Stimulated activated effector memory CD8-positive, alpha-beta T cell treated with anti-CD3 and anti-CD28 coated beads, Interleukin-12 subunit alpha, Interleukin-12 subunit beta, amount 100 ng/mL, for 72 hours (primary cell): ENCODE data around the gene RNF13.

Source experiments
- ATAC-seq: fragments of 150-1000 bp; cut with Tn5 transposase; 2 replicates; pipeline ENCODE4 v1.10.0; 2021
- DNase-seq, 2 donors: peaks; one replicate each; pipeline ENCODE4 v3.0.0; 2021 to 2022; ENCODE audit warnings: low spot score in 2 of 2
- H3K27ac Mint-ChIP-seq: one replicate; pipeline ENCODE4 v1.8.0; 2022; ENCODE audit warnings: mild to moderate bottlenecking, mixed read lengths
- H3K36me3 Mint-ChIP-seq: one replicate; pipeline ENCODE4 v1.8.0; 2022; ENCODE audit warnings: mild to moderate bottlenecking, mixed read lengths
- H3K4me1 Mint-ChIP-seq: one replicate; pipeline ENCODE4 v1.8.0; 2022; ENCODE audit warnings: mixed read lengths
- H3K4me3 Mint-ChIP-seq: one replicate; pipeline ENCODE4 v1.8.0; 2022; ENCODE audit warnings: mild to moderate bottlenecking, mixed read lengths
- H3K9me3 Mint-ChIP-seq: one replicate; pipeline ENCODE4 v1.8.0; 2022; ENCODE audit warnings: mixed read lengths

Gene RNF13, protein sequence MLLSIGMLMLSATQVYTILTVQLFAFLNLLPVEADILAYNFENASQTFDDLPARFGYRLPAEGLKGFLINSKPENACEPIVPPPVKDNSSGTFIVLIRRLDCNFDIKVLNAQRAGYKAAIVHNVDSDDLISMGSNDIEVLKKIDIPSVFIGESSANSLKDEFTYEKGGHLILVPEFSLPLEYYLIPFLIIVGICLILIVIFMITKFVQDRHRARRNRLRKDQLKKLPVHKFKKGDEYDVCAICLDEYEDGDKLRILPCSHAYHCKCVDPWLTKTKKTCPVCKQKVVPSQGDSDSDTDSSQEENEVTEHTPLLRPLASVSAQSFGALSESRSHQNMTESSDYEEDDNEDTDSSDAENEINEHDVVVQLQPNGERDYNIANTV

DNA sequence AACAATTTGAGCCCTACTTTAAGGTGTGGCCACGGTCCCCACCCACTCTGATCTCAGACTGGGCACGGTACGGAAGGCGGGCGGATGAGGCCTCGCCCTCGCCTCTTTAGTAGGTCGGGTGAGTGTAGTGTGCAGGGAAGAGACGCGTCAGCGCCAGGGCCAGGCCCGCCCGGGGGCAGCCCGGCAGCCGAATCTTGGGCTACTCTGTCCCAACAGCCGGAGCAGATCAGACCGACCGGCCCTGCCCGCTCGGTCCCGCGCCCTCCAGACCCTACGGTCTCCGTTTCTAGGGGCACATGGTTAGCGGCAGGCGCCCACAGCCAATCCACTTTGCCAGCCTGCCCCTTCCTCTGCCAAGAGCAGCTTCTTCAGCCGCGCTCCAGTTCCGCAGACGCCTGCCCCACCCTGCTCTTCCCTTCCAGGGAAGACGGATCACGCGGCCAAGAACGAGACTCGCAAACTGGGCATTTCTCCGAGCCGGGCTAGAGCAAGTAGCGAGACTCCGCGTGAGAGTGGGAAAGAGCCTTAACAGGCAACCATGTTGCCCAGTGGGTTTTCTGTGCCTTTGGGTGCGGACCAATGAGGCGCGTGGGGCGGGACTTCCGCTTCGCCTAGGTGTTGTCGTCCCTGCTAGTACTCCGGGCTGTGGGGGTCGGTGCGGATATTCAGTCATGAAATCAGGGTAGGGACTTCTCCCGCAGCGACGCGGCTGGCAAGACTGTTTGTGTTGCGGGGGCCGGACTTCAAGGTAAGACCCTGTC is at the start of gene RNF13:
RNF13 (plus strand) TSS at position 610 of the 761 bp plus-strand sequence. CDS start 32,812 bp downstream, outside the sequence.
- DNase-seq (peak; percentile 83 to 96), ATAC-seq (peak; percentile 96)
- Mint-ChIP-seq H3K9me3 (no peaks in the 10 kb centered on the region), H3K36me3 (peaks cover 20% of the 10 kb centered on the region), H3K4me3 (peak within 1 kb of the TSS; percentile 96), H3K4me1 (peaks cover 45% of the 10 kb centered on the region), H3K27ac (peak within 1 kb of the TSS; percentile 99)

DNA sequence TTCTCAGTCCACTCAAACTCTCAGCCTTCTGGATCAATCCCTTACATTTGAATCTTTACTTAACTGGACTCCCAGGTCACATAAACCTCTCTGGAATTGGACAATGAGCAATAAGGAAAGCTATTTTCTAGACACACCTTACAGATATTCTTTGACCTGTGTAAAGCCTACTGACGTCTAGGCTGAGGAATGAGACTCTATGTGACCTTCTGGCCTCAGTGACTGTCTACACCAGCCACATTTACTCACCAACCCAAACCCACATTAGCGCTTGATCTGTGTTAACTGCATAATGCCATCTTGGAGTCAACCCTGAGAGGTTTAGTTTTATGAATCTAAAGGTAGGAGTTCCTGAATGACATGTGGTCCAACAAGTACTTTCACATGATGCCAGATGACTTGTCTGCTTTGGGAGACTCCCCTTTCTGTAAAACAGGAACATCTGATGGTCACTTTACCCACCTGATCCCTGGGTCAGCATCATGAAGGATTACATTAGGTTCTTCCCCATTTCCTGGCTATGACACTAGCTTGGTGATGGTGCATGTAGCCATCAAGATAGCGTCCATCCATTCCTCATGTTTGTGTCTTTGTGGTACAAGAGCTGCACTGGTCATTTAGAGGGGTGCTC is 49.3 kb upstream of the RNF13 start:
- ATAC-seq (peak; percentile 51), DNase-seq (no peak)
- no peaks in the 10 kb centered on the region for H3K9me3 Mint-ChIP-seq
- no peaks in the 10 kb centered on the region for H3K36me3 Mint-ChIP-seq
- no peaks in the 10 kb centered on the region for H3K4me1 Mint-ChIP-seq
- no peak overlapping the region for H3K4me3 Mint-ChIP-seq
- no peak overlapping the region for H3K27ac Mint-ChIP-seq

GRCh38 chr3:149764302-149764701 is 48.7 kb upstream of the RNF13 start:
- H3K27ac Mint-ChIP-seq = no peak overlapping the region
- ATAC-seq (no peak), DNase-seq (no peak)
- no peak overlapping the region for H3K4me3 Mint-ChIP-seq
- no peaks in the 10 kb centered on the region for H3K4me1 Mint-ChIP-seq
- no peaks in the 10 kb centered on the region for H3K36me3 Mint-ChIP-seq
- no peaks in the 10 kb centered on the region for H3K9me3 Mint-ChIP-seq

- no peak overlapping the region for H3K4me3 Mint-ChIP-seq
- DNase-seq (no peak), ATAC-seq (no peak)
- no peaks in the 10 kb centered on the region for H3K9me3 Mint-ChIP-seq
- H3K36me3 Mint-ChIP-seq = no peaks in the 10 kb centered on the region
- H3K27ac Mint-ChIP-seq = no peak overlapping the region
- H3K4me1 Mint-ChIP-seq = no peaks in the 10 kb centered on the region
These were observed 47.2 kb upstream of the RNF13 start for GRCh38 chr3:149765762-149766334.

DNA sequence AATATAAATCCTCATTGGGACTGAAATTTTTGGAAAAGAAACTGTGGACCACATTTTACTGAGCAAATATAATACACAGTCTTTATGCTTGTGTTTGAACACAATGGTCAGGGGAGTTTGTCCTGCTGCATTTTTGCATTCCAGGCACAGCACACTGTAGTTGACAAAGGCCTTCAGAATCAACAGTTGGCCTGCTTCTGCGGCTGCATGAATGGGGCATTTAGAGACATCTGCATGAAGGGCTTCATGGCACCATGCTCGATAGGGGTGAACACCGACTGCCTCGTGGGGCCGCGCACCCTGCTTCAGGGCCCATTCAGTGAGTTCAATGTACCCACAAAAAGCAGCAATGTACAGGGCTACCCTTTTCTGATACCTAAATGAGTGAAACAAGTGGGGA is 45.3 kb upstream of the RNF13 start:
- no peaks in the 10 kb centered on the region for H3K36me3 Mint-ChIP-seq
- no peak overlapping the region for H3K27ac Mint-ChIP-seq
- no peaks in the 10 kb centered on the region for H3K9me3 Mint-ChIP-seq
- H3K4me1 Mint-ChIP-seq = no peaks in the 10 kb centered on the region
- H3K4me3 Mint-ChIP-seq = no peak overlapping the region
- DNase-seq = no peak
- ATAC-seq = no peak

DNA sequence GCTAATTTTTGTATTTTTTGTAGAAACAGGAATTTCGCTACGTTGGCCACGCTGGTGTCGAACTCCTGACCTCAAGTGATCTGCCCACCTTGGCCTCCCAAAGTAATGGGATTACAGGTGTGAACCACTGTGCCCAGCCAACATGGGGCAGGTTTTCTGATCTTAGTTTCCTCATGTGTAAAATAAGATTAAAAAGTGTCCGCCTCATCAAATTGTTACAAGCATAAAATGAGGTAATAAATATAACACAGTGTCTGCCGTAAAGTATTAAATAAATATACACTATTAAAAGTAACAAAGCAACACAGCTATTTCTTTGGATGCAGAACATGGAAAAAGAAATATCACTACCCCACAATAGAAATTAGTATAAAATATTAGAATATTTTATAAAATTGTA is 44.3 kb upstream of the RNF13 start:
- Mint-ChIP-seq H3K4me3 (no peak overlapping the region), H3K27ac (no peak overlapping the region), H3K36me3 (no peaks in the 10 kb centered on the region), H3K9me3 (no peaks in the 10 kb centered on the region), H3K4me1 (no peaks in the 10 kb centered on the region)
- ATAC-seq (no peak), DNase-seq (no peak)

DNA sequence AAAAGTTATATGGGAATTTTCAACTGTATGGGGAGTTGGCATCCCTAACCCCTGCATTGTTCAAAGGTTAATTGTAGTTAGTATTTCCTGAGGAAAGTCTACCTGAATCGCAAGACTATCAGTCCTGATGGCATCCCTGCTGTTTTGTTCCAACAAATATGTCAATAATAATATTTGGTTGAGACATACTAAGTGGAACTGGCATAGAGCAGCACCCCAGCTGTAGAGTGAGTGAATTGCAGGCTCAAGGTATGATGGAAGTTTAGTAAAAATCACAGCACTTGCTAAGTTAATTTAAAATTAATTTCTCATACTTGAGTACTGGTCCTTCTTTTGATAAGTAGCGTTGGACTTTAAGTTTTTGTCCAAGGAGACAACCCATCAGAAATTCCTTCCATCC is 42.8 kb upstream of the RNF13 start:
- H3K4me3 Mint-ChIP-seq = no peak overlapping the region
- no peaks in the 10 kb centered on the region for H3K36me3 Mint-ChIP-seq
- no peak overlapping the region for H3K27ac Mint-ChIP-seq
- no peaks in the 10 kb centered on the region for H3K9me3 Mint-ChIP-seq
- ATAC-seq (no peak), DNase-seq (no peak)
- no peaks in the 10 kb centered on the region for H3K4me1 Mint-ChIP-seq

- Mint-ChIP-seq H3K4me3 (no peak overlapping the region), H3K9me3 (no peaks in the 10 kb centered on the region), H3K27ac (no peak overlapping the region), H3K4me1 (no peaks in the 10 kb centered on the region), H3K36me3 (no peaks in the 10 kb centered on the region)
- ATAC-seq = peak; percentile 65
- DNase-seq = peak; percentile 36 to 72
These were observed 41.3 kb upstream of the RNF13 start for GRCh38 chr3:149771652-149772271.

DNA sequence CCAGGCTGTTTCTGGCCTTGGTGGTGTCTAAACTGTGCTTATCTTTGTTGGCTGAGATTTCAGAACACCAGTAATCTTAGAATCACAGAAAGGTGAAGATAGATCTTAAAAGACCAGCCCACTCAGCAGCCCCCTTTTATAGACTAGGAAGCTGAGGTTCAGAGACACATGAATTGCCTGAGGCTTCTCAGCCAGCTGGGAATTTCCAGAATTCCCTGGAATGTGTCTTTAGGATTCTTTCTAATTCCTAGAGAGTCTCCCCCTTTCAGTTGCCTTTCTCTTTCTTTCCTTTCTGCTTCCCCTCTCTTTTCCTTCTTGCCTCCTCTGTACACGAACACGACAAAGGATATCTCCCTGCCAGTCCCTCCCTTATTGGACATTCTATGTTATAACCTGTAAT is 40.2 kb upstream of the RNF13 start:
- H3K9me3 Mint-ChIP-seq = no peaks in the 10 kb centered on the region
- no peaks in the 10 kb centered on the region for H3K4me1 Mint-ChIP-seq
- no peak overlapping the region for H3K27ac Mint-ChIP-seq
- DNase-seq (no peak), ATAC-seq (no peak)
- no peaks in the 10 kb centered on the region for H3K36me3 Mint-ChIP-seq
- H3K4me3 Mint-ChIP-seq = no peak overlapping the region

- Mint-ChIP-seq H3K9me3 (no peaks in the 10 kb centered on the region), H3K27ac (no peak overlapping the region), H3K4me3 (no peak overlapping the region), H3K36me3 (no peaks in the 10 kb centered on the region), H3K4me1 (no peaks in the 10 kb centered on the region)
- no peak for ATAC-seq
- no peak for DNase-seq
These were observed 36.8 kb upstream of the RNF13 start for GRCh38 chr3:149776170-149776569.

GRCh38 chr3:149777414-149778214 is 35.4 kb upstream of the RNF13 start:
- H3K4me1 Mint-ChIP-seq = no peaks in the 10 kb centered on the region
- ATAC-seq = no peak
- H3K36me3 Mint-ChIP-seq = no peaks in the 10 kb centered on the region
- no peak for DNase-seq
- H3K4me3 Mint-ChIP-seq = no peak overlapping the region
- no peak overlapping the region for H3K27ac Mint-ChIP-seq
- H3K9me3 Mint-ChIP-seq = no peaks in the 10 kb centered on the region

DNA sequence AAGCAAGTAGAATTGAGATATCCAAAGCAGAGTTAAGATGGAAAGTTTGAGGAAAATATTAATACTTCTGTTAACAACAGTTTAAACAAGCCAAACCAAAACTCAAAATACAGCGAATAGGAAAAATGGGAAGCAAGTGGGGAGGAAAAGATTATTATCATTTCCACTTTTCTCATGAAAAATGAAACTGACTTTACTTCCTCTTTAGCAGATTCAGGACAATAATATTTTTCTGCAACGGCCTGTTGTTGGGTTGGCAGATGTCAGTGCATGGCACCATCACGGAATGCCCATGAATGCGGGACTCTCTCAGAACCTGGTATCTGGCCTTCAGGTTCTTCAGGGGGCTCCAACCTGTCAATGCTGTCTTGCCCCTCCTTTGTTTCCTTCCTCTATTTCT is 31.8 kb upstream of the RNF13 start:
- ATAC-seq (no peak), DNase-seq (no peak)
- Mint-ChIP-seq H3K4me1 (no peaks in the 10 kb centered on the region), H3K9me3 (no peaks in the 10 kb centered on the region), H3K27ac (no peak overlapping the region), H3K4me3 (no peak overlapping the region), H3K36me3 (no peaks in the 10 kb centered on the region)

DNA sequence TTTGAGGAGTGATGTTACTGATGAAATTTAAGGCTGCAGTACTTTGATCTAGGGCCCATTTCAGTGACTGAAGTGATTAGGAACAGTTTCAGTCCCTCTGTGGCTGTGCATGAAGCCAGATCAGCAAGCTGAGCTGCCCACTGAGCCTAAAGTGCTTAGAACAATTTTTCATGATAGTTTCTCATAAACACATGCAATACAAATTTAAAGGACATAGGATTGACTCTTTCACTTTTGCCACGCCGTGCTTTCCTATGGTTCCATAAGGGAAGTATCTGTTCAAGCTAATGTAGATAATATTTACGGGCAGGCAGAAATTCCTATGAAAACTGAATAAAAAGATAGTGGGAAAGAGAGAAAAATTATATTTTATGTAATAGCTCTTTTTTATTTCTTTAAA is 31.3 kb upstream of the RNF13 start:
- no peak overlapping the region for H3K27ac Mint-ChIP-seq
- no peak for DNase-seq
- ATAC-seq = no peak
- no peaks in the 10 kb centered on the region for H3K36me3 Mint-ChIP-seq
- H3K4me1 Mint-ChIP-seq = no peaks in the 10 kb centered on the region
- H3K4me3 Mint-ChIP-seq = no peak overlapping the region
- H3K9me3 Mint-ChIP-seq = no peaks in the 10 kb centered on the region

- no peaks in the 10 kb centered on the region for H3K36me3 Mint-ChIP-seq
- no peak overlapping the region for H3K4me3 Mint-ChIP-seq
- H3K27ac Mint-ChIP-seq = no peak overlapping the region
- H3K9me3 Mint-ChIP-seq = no peaks in the 10 kb centered on the region
- ATAC-seq = no peak
- H3K4me1 Mint-ChIP-seq = no peaks in the 10 kb centered on the region
- no peak for DNase-seq
These were observed 29.4 kb upstream of the RNF13 start for GRCh38 chr3:149783576-149783975.
